HEK293 (cell line): ENCODE data around the gene MED4.

Experiments used
- CTCF ChIA-PET: fragments of 350-600 bp; formaldehyde crosslinking; extraction: SDS; loops from one replicate; lab custom pipeline; 2021; ENCODE audit warnings: antibody characterized with exemption; lab: Yijun Ruan, JAX
- POLR2A ChIA-PET: fragments of 300-600 bp; formaldehyde crosslinking; extraction: SDS; loops from one replicate; lab custom pipeline; 2020; ENCODE audit warnings: antibody characterized with exemption, inconsistent platforms; lab: Yijun Ruan, JAX
- H3K27ac ChIP-seq: fragments of 200-500 bp; sonication (Bioruptor generic); 2 replicates; pipeline ENCODE4 v1.5.1; 2014; ENCODE audit warnings: low read depth, low read length, control low read depth, inconsistent platforms; ENCODE audit errors: extremely low read depth
- H3K36me3 ChIP-seq, 2 experiments: fragments of 200-500 bp in 1 of 2; sonication (Bioruptor generic) in 1 of 2; 1 replicate in 1 of 2; 2 replicates in 1 of 2; pipeline ENCODE4 v1.5.1; 2014 to 2017; ENCODE audit warnings: inconsistent platforms in 2 of 2, low read length in 2 of 2; ENCODE audit not compliant: control insufficient read depth in 2 of 2, insufficient read depth in 1 of 2
- H3K4me1 ChIP-seq: fragments of 200-500 bp; sonication (Bioruptor generic); 2 replicates; pipeline ENCODE4 v1.5.1; 2014; ENCODE audit warnings: mild to moderate bottlenecking, low read length, inconsistent platforms; ENCODE audit not compliant: control insufficient read depth, insufficient read depth
- H3K4me3 ChIP-seq: 2 replicates; pipeline ENCODE4 v1.5.1; 2011; ENCODE audit warnings: low read depth, mild to moderate bottlenecking, control low read depth, low read length, moderate library complexity
- H3K9me3 ChIP-seq: fragments of 200-500 bp; sonication (Bioruptor generic); 2 replicates; pipeline ENCODE4 v1.5.1; 2014; ENCODE audit warnings: low read depth, low read length, inconsistent platforms; ENCODE audit not compliant: control insufficient read depth, insufficient read depth
- ATF2 ChIP-seq: fragments of 450-650 bp; formaldehyde crosslinking; IDR thresholded peaks from 2 replicates; pipeline ENCODE4 v1.5.1; 2016; ENCODE audit warnings: missing biosample characterization, missing genetic modification characterization, low read depth
- BCL11A ChIP-seq: fragments of 450-650 bp; formaldehyde crosslinking; IDR thresholded peaks from 2 replicates; pipeline ENCODE4 v1.5.1; 2016; ENCODE audit warnings: low read depth, missing biosample characterization, missing genetic modification characterization
- FEZF1 ChIP-seq: fragments of 450-650 bp; formaldehyde crosslinking; IDR thresholded peaks from 2 replicates; pipeline ENCODE4 v1.5.1; 2016; ENCODE audit warnings: missing biosample characterization, missing genetic modification characterization
- KLF17 ChIP-seq: fragments of 450-650 bp; formaldehyde crosslinking; IDR thresholded peaks from 2 replicates; pipeline ENCODE4 v1.5.1; 2016; ENCODE audit warnings: missing biosample characterization, missing genetic modification characterization
- KLF8 ChIP-seq: fragments of 450-650 bp; formaldehyde crosslinking; IDR thresholded peaks from 2 replicates; pipeline ENCODE4 v1.5.1; 2016; ENCODE audit warnings: missing biosample characterization, missing genetic modification characterization
- OSR2 ChIP-seq: fragments of 450-650 bp; formaldehyde crosslinking; IDR thresholded peaks from 2 replicates; pipeline ENCODE4 v1.5.1; 2016; ENCODE audit warnings: missing biosample characterization, missing genetic modification characterization
- PRDM10 ChIP-seq: fragments of 450-650 bp; formaldehyde crosslinking; IDR thresholded peaks from 2 replicates; pipeline ENCODE4 v1.5.1; 2016; ENCODE audit warnings: missing biosample characterization, missing genetic modification characterization
- ZNF112 ChIP-seq: fragments of 450-650 bp; formaldehyde crosslinking; IDR thresholded peaks from 2 replicates; pipeline ENCODE4 v1.5.0; 2017; ENCODE audit warnings: missing biosample characterization, missing genetic modification characterization
- ZNF157 ChIP-seq: fragments of 450-650 bp; formaldehyde crosslinking; IDR thresholded peaks from 2 replicates; pipeline ENCODE4 v1.5.1; 2016; ENCODE audit warnings: missing biosample characterization, missing genetic modification characterization
- ZNF169 ChIP-seq: fragments of 450-650 bp; formaldehyde crosslinking; IDR thresholded peaks from 2 replicates; pipeline ENCODE4 v1.5.1; 2016; ENCODE audit warnings: missing biosample characterization, missing genetic modification characterization
- ZNF335 ChIP-seq: fragments of 450-650 bp; formaldehyde crosslinking; conservative IDR thresholded peaks from 2 replicates; pipeline ENCODE4 v1.5.1; 2016; ENCODE audit warnings: missing biosample characterization, missing genetic modification characterization
- ZNF341 ChIP-seq: fragments of 450-650 bp; formaldehyde crosslinking; IDR thresholded peaks from 2 replicates; pipeline ENCODE4; 2016; ENCODE audit warnings: low read depth, missing biosample characterization, missing genetic modification characterization
- ZNF362 ChIP-seq: fragments of 450-650 bp; formaldehyde crosslinking; IDR thresholded peaks from 2 replicates; pipeline ENCODE4 v1.5.1; 2016; ENCODE audit warnings: missing biosample characterization, missing genetic modification characterization
- ZNF37A ChIP-seq: fragments of 450-650 bp; IDR thresholded peaks from 2 replicates; pipeline ENCODE4 v1.5.1; 2018; ENCODE audit warnings: missing biosample characterization, missing genetic modification characterization
- ZNF416 ChIP-seq: fragments of 450-650 bp; formaldehyde crosslinking; IDR thresholded peaks from 2 replicates; pipeline ENCODE4 v1.5.1; 2016; ENCODE audit warnings: missing biosample characterization, missing genetic modification characterization
- ZNF549 ChIP-seq: fragments of 450-650 bp; IDR thresholded peaks from 2 replicates; pipeline ENCODE4 v1.5.1; 2018; ENCODE audit warnings: missing biosample characterization, missing genetic modification characterization, mild to moderate bottlenecking, inconsistent platforms, moderate library complexity
- ZNF629 ChIP-seq: fragments of 450-650 bp; formaldehyde crosslinking; IDR thresholded peaks from 2 replicates; pipeline ENCODE4 v1.5.1; 2017; ENCODE audit warnings: missing biosample characterization, missing genetic modification characterization
- ZNF658 ChIP-seq: fragments of 450-650 bp; formaldehyde crosslinking; IDR thresholded peaks from 2 replicates; pipeline ENCODE4; 2016; ENCODE audit warnings: missing biosample characterization, missing genetic modification characterization

Gene MED4

GRCh38 chr13:48086272-48086671 lies 8.6 kb downstream of the MED4 start:
- Histone ChIP-seq H3K36me3 (peaks cover 16 to 42% of the 10 kb centered on the region in 2 experiments), H3K4me3 (no peak overlapping the region), H3K4me1 (0 out of 2 replicates have a peak, but pooled peaks cover 4% of the 10 kb centered on the region), H3K9me3 (no peaks in the 10 kb centered on the region), H3K27ac (no peak overlapping the region)
- POLR2A ChIA-PET, result no interaction called here
- CTCF ChIA-PET, result no interaction called here
- TF ChIP-seq ATF2 (tag by site-specific recombination) (no peak), ZNF629 (tag by site-specific recombination) (no peak), OSR2 (no peak)

GRCh38 chr13:48081739-48082138 lies 13.2 kb downstream of the MED4 start:
- no peak overlapping the region for H3K27ac ChIP-seq
- no peaks in the 10 kb centered on the region for H3K9me3 ChIP-seq
- H3K36me3 ChIP-seq, result peaks cover 31 to 78% of the 10 kb centered on the region in 2 experiments
- H3K4me3 ChIP-seq, result no peak overlapping the region
- ChIA-PET CTCF (interaction anchor here (1.5 kb wide), 1 partner anchor 12 kb away, joined by 5 read pairs; no protein-coding TSS in a partner anchor), POLR2A (no interaction called here)
- no peaks in the 10 kb centered on the region for H3K4me1 ChIP-seq
- TF ChIP-seq KLF17 (tag by site-specific recombination) (no peak), ZNF157 (tag by site-specific recombination) (no peak), ZNF658 (tag by site-specific recombination) (no peak), PRDM10 (tag by site-specific recombination) (no peak), ZNF362 (tag by site-specific recombination) (no peak), ZNF549 (tag by site-specific recombination) (no peak), ZNF341 (no peak), ZNF335 (tag by site-specific recombination) (no peak), FEZF1 (tag by site-specific recombination) (no peak), ZNF416 (tag by site-specific recombination) (no peak), ZNF112 (tag by site-specific recombination) (no peak), ZNF37A (tag by site-specific recombination) (no peak), ZNF169 (tag by site-specific recombination) (no peak), KLF8 (tag by site-specific recombination) (no peak), BCL11A (tag by site-specific recombination) (no peak)
